HG03571 (cell line): ENCODE data around the gene ANKRD9.

Source experiments
- ATAC-seq: cut with Tn5 transposase; IDR thresholded peaks from one replicate; pipeline ENCODE4 v1.9.1; 2021; ENCODE audit not compliant: unreplicated experiment

ANKRD9 gene

DNA sequence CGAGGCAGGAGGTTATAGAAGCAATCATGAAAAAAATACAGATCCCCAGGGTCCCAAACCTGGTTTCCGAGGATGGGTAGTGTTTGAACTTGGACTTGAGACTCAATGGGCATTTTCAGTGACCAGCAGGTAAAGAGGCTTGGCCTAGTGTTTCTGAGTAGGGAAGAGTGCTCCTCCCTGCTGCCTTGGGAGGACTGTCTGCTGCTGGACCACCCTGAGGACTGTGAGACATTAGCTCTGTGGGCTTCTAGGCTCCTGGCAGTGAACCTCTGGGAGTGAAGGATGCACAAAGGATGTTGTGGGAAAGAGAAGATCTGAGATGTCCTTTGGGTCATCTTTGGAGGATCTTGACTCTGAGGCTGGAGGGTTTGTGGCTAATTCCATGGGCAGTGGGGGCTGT, 30.5 kb downstream of the ANKRD9 start:
- ATAC-seq: no peak

GRCh38 chr14:102474934-102475333, 34.6 kb downstream of the ANKRD9 start:
- ATAC-seq: no peak

- no peak for ATAC-seq
Measured at GRCh38 chr14:102473559-102473958, 36.0 kb downstream of the ANKRD9 start.

DNA sequence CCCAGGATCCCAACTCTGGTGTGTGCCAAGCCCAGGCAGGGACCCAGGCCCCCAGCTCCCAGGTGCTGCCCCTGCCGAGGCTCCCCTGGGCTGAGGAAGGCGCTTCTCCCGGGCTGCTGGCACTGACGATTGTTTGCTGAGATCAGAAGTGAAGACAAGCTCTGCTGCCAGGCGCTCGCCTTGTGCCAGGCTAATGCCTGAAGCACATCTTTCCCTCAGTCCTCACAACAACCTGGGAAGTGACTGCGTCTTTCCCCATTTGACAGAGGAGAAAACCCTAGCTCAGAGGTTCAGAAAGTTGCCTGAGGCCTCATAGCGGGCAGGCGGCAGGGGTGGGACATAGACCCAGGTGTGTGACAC, 36.8 kb downstream of the ANKRD9 start:
- ATAC-seq: no peak

- no peak for ATAC-seq
Measured at GRCh38 chr14:102471921-102472790, 37.4 kb downstream of the ANKRD9 start.

GRCh38 chr14:102469261-102469660, 40.3 kb downstream of the ANKRD9 start:
- no peak for ATAC-seq

- ATAC-seq: no peak
Measured at GRCh38 chr14:102464846-102465341, 44.7 kb downstream of the ANKRD9 start.

DNA sequence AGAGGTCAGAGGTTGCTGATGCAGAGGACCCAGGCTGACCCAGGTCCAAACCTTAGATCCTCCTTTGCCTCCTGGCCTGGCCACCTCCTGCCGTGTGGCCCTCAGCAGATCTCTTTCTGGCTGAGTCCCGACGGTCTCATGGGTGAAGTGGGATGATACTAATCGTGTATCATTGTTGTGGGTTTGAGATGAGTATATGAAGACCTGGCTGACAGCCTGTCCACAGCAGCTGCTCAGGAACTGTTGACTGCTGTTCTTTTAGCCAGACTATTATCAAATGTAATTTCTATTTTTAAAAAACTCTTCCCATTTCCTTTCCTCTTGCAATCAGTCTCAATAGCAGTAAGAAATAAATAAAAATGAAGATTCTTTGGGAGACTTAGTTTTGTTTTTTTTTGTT, 45.6 kb downstream of the ANKRD9 start:
- no peak for ATAC-seq

GRCh38 chr14:102462391-102462790, 47.2 kb downstream of the ANKRD9 start:
- no peak for ATAC-seq

- no peak for ATAC-seq
Measured at GRCh38 chr14:102461490-102462338, 47.9 kb downstream of the ANKRD9 start.

GRCh38 chr14:102457509-102457908, 52.1 kb downstream of the ANKRD9 start:
- no peak for ATAC-seq

DNA sequence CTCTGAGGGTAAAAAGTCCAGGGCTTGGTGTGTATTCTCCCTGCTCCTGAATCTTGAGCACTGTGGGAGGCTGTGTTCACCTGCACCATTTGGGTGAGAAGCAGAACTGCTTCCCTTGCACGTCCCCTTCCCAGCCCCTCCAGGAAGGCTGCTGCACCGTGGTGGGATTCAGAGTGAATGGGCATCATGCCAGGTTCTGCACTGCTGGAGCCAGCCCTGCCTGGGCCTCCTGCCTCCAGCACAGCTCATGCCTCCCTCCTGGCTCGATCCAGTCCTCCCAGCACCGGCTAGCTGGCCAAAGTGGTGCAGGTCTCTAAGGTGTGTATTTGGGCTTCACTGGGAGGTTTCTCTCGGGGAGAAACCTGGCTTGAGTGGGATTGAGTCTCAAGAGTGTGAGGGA, 54.9 kb downstream of the ANKRD9 start:
- no peak for ATAC-seq

DNA sequence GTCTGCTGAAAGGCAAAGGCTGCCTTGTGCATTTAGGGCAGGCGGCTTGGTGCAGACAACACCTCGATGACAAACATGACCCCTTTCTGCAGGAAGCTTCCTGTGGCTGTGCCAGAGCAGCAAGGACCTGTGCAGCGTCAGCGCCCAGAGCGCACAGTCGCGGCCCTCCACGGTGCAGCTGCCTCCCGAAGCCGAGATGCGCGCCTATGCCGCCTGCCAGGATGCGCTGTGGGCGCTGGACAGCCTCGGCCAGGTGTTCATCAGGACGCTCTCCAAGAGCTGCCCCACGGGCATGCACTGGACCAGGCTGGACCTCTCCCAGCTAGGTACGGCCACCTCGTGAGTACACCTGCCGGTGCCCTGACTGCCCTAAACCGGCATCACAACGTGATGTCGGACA, 57.3 kb downstream of the ANKRD9 start:
- no peak for ATAC-seq
